WERI-Rb-1 (cell line): Measurements from ENCODE around the gene TMEM8B.

Experiments used
- DNase-seq: peaks from one replicate; pipeline ENCODE4 v3.0.0-alpha.2; 2020
- H3K27ac ChIP-seq: fragments of 250-450 bp; sonication (Bioruptor Pico); 2 replicates; pipeline ENCODE4 v1.5.1; 2020; ENCODE audit warnings: mild to moderate bottlenecking, moderate library complexity
- H3K27me3 ChIP-seq: fragments of 250-450 bp; sonication (Bioruptor Pico); 2 replicates; pipeline ENCODE4 v1.5.1; 2021; ENCODE audit warnings: mild to moderate bottlenecking, low read depth, moderate library complexity; ENCODE audit not compliant: insufficient read depth, severe bottlenecking
- H3K36me3 ChIP-seq: fragments of 250-450 bp; sonication (Bioruptor Pico); 2 replicates; pipeline ENCODE4 v1.5.1; 2020; ENCODE audit warnings: mild to moderate bottlenecking, moderate library complexity
- H3K4me3 ChIP-seq: 2 replicates; pipeline ENCODE4 v1.5.1; 2011; ENCODE audit warnings: low read depth, mild to moderate bottlenecking, control low read depth, low read length
- H3K9me3 ChIP-seq: fragments of 250-450 bp; sonication (Bioruptor Pico); 2 replicates; pipeline ENCODE4 v1.5.1; 2021; ENCODE audit warnings: mild to moderate bottlenecking, moderate library complexity; ENCODE audit not compliant: severe bottlenecking
- TF ChIP-seq, protein P1 (sequence below): IDR thresholded peaks from 2 replicates; pipeline ENCODE4 v1.5.1; 2011; ENCODE audit warnings: low read depth, mild to moderate bottlenecking, control low read depth, inconsistent platforms, low read length

Gene TMEM8B

DNA sequence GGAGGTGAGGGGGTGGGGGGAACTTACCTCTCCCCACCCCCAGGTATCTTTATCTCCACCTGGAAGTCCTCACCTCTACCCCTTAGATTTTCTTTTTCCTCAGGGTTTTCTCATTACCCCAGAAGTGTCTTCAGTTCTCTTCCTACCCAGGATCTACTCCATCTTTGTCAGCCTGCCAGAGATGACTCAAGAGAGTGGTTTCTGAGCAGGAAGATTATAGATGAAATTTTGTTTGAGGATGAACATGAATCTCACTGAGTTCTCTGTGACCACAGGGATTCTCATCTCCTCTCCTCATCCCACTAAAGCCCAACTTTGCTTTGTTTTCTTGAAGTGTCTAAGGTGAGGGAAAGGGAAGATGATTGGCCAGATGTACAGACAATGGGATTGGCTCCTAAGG, 9.0 kb upstream of the TMEM8B start:
- no peak for DNase-seq
- Histone ChIP-seq H3K27ac (no peak overlapping the region), H3K36me3 (no peaks in the 10 kb centered on the region), H3K27me3 (no peaks in the 10 kb centered on the region), H3K4me3 (no peak overlapping the region), H3K9me3 (no peaks in the 10 kb centered on the region)
- TF ChIP-seq, protein P1, sequence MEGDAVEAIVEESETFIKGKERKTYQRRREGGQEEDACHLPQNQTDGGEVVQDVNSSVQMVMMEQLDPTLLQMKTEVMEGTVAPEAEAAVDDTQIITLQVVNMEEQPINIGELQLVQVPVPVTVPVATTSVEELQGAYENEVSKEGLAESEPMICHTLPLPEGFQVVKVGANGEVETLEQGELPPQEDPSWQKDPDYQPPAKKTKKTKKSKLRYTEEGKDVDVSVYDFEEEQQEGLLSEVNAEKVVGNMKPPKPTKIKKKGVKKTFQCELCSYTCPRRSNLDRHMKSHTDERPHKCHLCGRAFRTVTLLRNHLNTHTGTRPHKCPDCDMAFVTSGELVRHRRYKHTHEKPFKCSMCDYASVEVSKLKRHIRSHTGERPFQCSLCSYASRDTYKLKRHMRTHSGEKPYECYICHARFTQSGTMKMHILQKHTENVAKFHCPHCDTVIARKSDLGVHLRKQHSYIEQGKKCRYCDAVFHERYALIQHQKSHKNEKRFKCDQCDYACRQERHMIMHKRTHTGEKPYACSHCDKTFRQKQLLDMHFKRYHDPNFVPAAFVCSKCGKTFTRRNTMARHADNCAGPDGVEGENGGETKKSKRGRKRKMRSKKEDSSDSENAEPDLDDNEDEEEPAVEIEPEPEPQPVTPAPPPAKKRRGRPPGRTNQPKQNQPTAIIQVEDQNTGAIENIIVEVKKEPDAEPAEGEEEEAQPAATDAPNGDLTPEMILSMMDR: no peak

DNA sequence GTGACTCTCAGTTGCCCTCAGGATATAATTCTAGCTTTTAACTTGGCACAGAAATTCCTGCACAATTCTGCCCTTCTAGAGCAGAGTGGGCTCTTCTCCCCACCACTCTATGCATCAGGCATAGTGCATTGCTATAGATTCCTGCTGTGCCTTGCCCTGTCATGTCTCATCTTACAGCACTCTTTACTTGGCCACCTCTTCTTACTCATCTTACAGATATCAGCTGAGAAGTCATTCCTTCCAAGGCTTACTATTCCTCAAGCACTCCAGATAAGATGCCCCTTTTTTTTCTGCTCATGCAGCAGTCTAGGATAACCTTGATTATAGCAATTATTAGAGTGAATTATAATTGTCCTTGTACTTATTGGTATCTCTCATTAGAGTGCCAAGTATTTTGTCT, 6.1 kb upstream of the TMEM8B start:
- no peak for DNase-seq
- no peaks in the 10 kb centered on the region for H3K9me3 ChIP-seq
- no peaks in the 10 kb centered on the region for H3K27me3 ChIP-seq
- H3K27ac ChIP-seq: no peak overlapping the region
- no peaks in the 10 kb centered on the region for H3K36me3 ChIP-seq
- TF ChIP-seq, protein P1: no peak
- H3K4me3 ChIP-seq: no peak overlapping the region

DNA sequence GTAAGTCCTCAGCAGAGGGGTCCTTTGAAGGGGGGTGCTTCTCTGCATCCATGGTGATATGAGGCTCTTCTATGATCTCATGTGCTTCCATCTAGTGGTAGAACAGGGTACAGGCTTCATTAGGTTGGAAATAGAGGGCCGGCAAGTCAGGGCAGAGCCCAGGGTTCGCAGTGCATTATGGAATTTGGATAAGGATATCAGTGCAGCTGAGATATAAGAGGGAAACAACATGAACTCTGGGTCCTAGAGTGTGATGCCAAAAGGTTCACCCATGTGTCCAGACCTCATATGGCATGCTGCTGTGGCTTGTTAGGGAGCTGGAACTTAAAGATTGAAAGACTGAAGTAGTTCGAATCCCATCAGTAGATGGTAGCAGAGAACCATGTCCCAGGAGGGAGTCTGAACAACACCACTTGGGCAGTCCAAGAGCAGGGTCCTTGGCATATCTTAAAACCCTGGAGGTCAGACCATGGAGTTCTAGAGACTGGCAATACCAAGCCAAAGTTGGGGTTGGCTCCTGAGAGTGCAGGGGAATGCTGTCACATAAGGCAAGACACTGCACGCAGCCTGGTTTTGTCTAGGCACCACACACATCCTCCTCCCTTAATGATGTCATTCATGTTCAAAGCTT, 2.8 kb upstream of the TMEM8B start:
- peak; percentile 55 for DNase-seq
- Histone ChIP-seq H3K36me3 (no peaks in the 10 kb centered on the region), H3K27ac (0 out of 2 replicates have a peak overlapping the region, but pooled peaks have one; percentile 24), H3K27me3 (no peaks in the 10 kb centered on the region), H3K9me3 (no peaks in the 10 kb centered on the region), H3K4me3 (no peak overlapping the region)
- TF ChIP-seq, protein P1: peak; percentile 72

DNA sequence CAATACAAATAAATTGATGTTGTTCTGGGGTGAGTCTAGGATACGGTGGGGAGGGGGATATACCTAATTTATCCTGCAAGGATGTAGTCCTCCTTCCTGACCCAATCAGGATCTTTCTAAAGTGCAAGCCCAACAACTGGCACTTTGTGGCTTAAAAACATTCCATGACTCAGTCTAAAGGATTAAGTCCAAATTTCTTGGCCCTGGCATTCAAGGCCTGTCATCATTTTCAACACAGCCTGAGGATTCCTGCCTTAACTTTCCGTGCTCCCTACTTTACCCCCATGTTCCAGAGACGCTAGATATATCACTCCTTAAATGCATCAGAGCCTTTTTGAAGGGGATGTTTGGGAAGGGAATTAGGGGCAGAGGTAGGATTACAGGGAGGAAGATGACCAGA, 1.5 kb upstream of the TMEM8B start:
- Histone ChIP-seq H3K9me3 (no peaks in the 10 kb centered on the region), H3K27ac (no peak overlapping the region), H3K27me3 (no peaks in the 10 kb centered on the region), H3K36me3 (no peaks in the 10 kb centered on the region), H3K4me3 (no peak overlapping the region)
- DNase-seq: no peak
- TF ChIP-seq, protein P1: no peak

DNA sequence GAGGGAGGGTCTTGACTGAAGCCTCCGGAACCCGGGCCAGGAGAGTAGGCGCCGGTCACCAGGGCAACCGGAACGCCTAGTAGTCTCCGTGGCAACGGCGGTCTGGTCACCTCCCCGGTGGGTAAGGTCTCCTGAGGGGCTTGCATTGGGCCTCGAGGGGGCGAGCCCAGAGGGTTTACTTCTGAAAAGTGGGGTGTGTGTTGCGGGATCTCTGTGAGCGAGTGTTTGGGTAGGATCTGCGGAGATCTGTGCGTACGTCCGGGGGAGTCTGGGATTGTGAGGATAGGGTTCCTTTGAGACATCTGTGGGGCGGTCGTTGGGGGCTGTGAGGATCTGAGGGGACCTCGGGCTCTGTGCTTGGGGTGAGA, 328 bp upstream of the TMEM8B start, which contains the start of gene FAM221B:
TSS of gene FAM221B (minus strand) at position 17 of the 368 bp plus-strand sequence. CDS start 2,571 bp downstream, outside the sequence.
- Histone ChIP-seq H3K4me3 (peak within 1 kb of the TSS; percentile 69), H3K27me3 (no peaks in the 10 kb centered on the region), H3K27ac (peak within 1 kb of the TSS; percentile 78), H3K36me3 (no peaks in the 10 kb centered on the region), H3K9me3 (no peaks in the 10 kb centered on the region)
- TF ChIP-seq, protein P1: no peak
- no peak for DNase-seq

DNA sequence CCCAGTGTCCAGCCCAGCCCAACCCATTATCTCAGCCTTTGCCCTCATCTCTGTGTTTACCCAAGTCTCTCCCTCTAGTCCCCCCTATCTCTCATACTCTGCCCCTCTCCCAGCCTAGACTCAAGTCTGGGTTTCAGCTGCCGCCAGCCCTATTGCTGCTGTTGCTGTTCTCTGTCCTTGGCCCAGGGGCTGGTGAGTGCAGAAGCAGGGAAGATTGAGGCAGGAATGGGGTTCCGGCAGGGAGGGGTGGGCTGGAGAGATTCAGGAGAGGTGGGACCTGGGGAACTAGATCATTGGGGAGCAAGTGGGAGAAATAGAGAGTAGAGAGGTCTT, 702 bp downstream of the TMEM8B start:
- no peaks in the 10 kb centered on the region for H3K9me3 ChIP-seq
- peak overlapping the region; percentile 69 for H3K4me3 ChIP-seq
- TF ChIP-seq, protein P1: no peak
- H3K36me3 ChIP-seq: no peaks in the 10 kb centered on the region
- no peak for DNase-seq
- 0 out of 2 replicates have a peak overlapping the region, but pooled peaks have one; percentile 1 for H3K27ac ChIP-seq
- H3K27me3 ChIP-seq: no peaks in the 10 kb centered on the region
